HG03064 (cell line): ENCODE measurements around the gene ZNF584.
A peak's percentile ranks its signal among the peaks of the same experiment; 100 is the strongest.

ENCODE experiments used
- ATAC-seq: cut with Tn5 transposase; IDR thresholded peaks from one replicate; pipeline ENCODE4 v1.9.1; 2021; ENCODE audit warnings: low read depth; ENCODE audit not compliant: unreplicated experiment

ZNF584 gene

GRCh38 chr19:58456111-58456510 lies 47.7 kb downstream of the ZNF584 start:
- ATAC-seq, result no peak

GRCh38 chr19:58460039-58460438 lies 51.6 kb downstream of the ZNF584 start:
- no peak for ATAC-seq

- no peak for ATAC-seq
Observed at GRCh38 chr19:58466089-58466759, 57.8 kb downstream of the ZNF584 start.

- ATAC-seq, result peak; percentile 72
Observed at GRCh38 chr19:58466760-58467589, 58.5 kb downstream of the ZNF584 start, which contains the start of gene ZNF324. ZNF324 (plus strand) TSS chr19:58467080; CDS start chr19:58469186, 2,106 bp downstream.
